GM12873 (cell line): ENCODE data around the gene XXYLT1.
A peak's percentile ranks its signal among the peaks of the same experiment; 100 is the strongest.

Experiments used
- CTCF ChIP-seq: IDR thresholded peaks from 2 replicates; pipeline ENCODE4 v1.5.1; 2012; ENCODE audit warnings: low read depth, mild to moderate bottlenecking, moderate library complexity, low read length, control low read depth; ENCODE audit not compliant: insufficient read depth; ENCODE audit errors: missing control alignments

The XXYLT1 gene

GRCh38 chr3:195254454-195255175 lies 16.3 kb downstream of the XXYLT1 start:
- no peak for TF ChIP-seq CTCF

DNA sequence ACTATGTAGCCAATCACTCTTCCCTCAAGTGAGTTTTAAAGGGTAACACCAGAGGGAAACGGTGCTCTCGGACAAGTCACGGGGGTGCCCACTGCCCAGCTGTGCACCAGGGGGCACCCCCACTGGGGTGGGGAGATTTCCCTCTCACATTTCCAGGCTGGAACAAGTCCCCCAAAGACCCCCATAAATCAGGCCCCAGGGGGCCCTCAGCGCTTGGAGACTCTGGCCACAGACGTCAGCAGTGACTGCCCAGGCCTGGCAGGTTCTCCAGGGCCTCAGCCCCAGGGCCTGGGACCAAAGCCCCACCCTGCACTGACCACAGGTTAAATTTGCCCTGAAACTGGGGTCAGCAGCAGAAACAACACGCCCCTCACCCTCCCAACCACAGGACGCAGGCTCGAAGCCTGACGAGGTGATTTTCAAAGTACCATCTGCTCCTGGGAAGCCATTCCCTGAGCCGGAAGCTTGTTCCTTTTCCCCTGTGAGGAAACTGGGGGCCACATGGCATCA lies 17.0 kb downstream of the XXYLT1 start:
- TF ChIP-seq CTCF: no peak

GRCh38 chr3:195251336-195252065 lies 19.5 kb downstream of the XXYLT1 start:
- TF ChIP-seq CTCF: no peak

GRCh38 chr3:195250473-195251251 lies 20.3 kb downstream of the XXYLT1 start:
- peak; percentile 28 for TF ChIP-seq CTCF

DNA sequence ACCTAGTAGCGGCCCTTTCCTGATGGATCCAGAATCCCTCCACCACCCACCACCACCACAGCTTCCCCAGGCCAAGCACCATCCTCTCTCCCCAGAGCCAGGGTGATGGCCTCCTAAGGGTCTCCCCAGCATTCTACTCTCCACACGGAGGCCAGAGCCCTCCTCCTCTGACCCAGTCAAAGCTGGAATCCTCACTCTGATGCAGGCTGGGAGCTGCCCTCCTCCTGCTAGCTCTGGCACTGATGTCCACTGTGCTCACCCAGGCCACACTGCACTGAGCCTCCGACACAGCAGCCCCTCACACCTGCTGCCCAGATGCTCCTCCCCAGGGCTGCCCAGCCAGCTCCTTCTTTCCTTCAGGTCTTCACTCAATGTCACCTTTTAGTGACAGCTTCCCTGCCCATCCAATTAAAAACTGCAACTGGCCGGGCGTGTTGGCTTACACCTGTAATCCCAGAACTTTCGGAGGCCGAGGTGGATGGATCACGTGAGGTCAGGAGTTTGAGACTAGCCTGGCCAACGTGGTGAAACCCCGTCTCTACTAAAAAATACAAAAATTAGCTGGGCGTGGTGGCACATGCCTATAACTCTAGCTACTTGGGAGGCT lies 21.0 kb downstream of the XXYLT1 start:
- no peak for TF ChIP-seq CTCF

DNA sequence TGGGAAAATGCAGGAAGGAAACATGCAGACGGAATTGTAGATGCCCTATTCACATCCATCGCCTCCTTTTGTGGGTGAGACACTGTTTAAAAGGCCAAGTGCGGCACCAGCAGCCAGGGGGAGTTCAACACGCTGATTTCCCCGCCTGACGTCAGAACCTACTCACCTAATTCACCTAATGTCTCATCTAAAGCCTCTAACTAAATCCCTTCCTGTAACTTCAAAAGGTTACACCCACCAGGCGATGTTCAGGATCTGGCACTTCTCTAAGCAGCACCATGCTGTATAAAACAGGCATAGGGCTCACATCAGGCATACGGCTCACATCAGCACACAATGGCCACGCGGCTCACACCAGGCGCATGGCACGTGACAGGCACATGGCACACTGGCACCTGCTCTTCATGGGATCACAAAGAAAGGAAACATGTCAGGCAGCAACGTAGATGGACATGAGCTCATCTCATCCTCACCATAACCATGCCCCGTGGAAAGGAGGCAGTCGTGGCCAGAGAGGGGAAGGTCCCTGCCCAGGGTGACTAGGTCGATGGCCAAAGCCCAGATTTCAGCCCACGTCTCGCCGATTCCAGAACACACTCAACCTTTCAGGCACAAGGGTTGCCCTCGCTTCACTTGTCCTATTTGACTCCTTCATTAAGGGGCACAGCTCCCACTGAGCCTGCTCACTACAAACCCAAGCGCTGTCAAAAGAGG lies 21.7 kb downstream of the XXYLT1 start:
- no peak for TF ChIP-seq CTCF
